NCI-H524 treated with DMSO at 0.1 percent for 48 hours (cell line): ENCODE data around the gene HCLS1.
"Not testable (repeated sequence)": the region's sequence is repeated elsewhere in the genome, so short reads cannot be mapped to it uniquely, and the experiment has no call there.

ENCODE experiments used
- DNase-seq: peaks from one replicate; lab custom pipeline; 2025; lab: John Stamatoyannopoulos, UW

The HCLS1 gene

GRCh38 chr3:121654493-121655385 is 6.0 kb downstream of the HCLS1 start:
- no peak for DNase-seq

- DNase-seq, result no peak
Observed at GRCh38 chr3:121651684-121652083, 9.0 kb downstream of the HCLS1 start.

- DNase-seq, result no peak
Observed at GRCh38 chr3:121649645-121650044, 11.1 kb downstream of the HCLS1 start.

- DNase-seq, result no peak
Observed at GRCh38 chr3:121648219-121648958, 12.3 kb downstream of the HCLS1 start.

GRCh38 chr3:121645054-121645453 is 15.6 kb downstream of the HCLS1 start:
- no peak for DNase-seq

GRCh38 chr3:121642601-121643314 is 17.9 kb downstream of the HCLS1 start:
- no peak for DNase-seq

- DNase-seq, result no peak
Observed at GRCh38 chr3:121641127-121641526, 19.6 kb downstream of the HCLS1 start.

- DNase-seq, result no peak
Observed at GRCh38 chr3:121637922-121638321, 22.8 kb downstream of the HCLS1 start.

GRCh38 chr3:121630355-121630754 is 30.3 kb downstream of the HCLS1 start:
- DNase-seq, result no peak

GRCh38 chr3:121629601-121630000 is 31.1 kb downstream of the HCLS1 start:
- no peak for DNase-seq

- DNase-seq, result no peak
Observed at GRCh38 chr3:121627622-121628021, 33.1 kb downstream of the HCLS1 start.

- no peak for DNase-seq
Observed at GRCh38 chr3:121627211-121627610, 33.5 kb downstream of the HCLS1 start.

- no peak for DNase-seq
Observed at GRCh38 chr3:121626495-121626894, 34.2 kb downstream of the HCLS1 start.

GRCh38 chr3:121624147-121624899 is 36.4 kb downstream of the HCLS1 start:
- DNase-seq, result no peak

- no peak for DNase-seq
Observed at GRCh38 chr3:121621491-121621890, 39.2 kb downstream of the HCLS1 start.

- no peak for DNase-seq
Observed at GRCh38 chr3:121619691-121620090, 41.0 kb downstream of the HCLS1 start.

GRCh38 chr3:121606106-121606505 is 54.6 kb downstream of the HCLS1 start:
- DNase-seq, result no peak

GRCh38 chr3:121604759-121605158 is 55.9 kb downstream of the HCLS1 start:
- no peak for DNase-seq

- no peak for DNase-seq
Observed at GRCh38 chr3:121601212-121601812, 59.4 kb downstream of the HCLS1 start.

GRCh38 chr3:121599900-121600299 is 60.8 kb downstream of the HCLS1 start:
- DNase-seq, result not testable (repeated sequence)

- DNase-seq, result no peak
Observed at GRCh38 chr3:121598564-121598963, 62.1 kb downstream of the HCLS1 start.
